HepG2 (cell line): ENCODE results near the gene ZDHHC18.

Source experiments
- FOSL1 ChIP-seq: sonication (generic); formaldehyde crosslinking; IDR thresholded peaks from 2 replicates; pipeline ENCODE4 v1.9.0; 2021; ENCODE audit warnings: missing genetic modification reagents, borderline replicate concordance
- HDAC2 ChIP-seq: sonication (generic); formaldehyde crosslinking; IDR thresholded peaks from 2 replicates; pipeline ENCODE4 v1.4.0; 2020; ENCODE audit warnings: missing genetic modification reagents
- KLF13 ChIP-seq: sonication (generic); formaldehyde crosslinking; IDR thresholded peaks from 2 replicates; pipeline ENCODE4 v1.4.0; 2020; ENCODE audit warnings: mild to moderate bottlenecking, missing genetic modification reagents
- KLF6 ChIP-seq: IDR thresholded peaks from 2 replicates; pipeline ENCODE4 v1.8.0; 2016; ENCODE audit warnings: missing biosample characterization, missing genetic modification reagents
- MYC ChIP-seq: sonication (generic); formaldehyde crosslinking; IDR thresholded peaks from 2 replicates; pipeline ENCODE4 v1.9.0; 2021; ENCODE audit warnings: missing genetic modification reagents, borderline replicate concordance
- NR3C1 ChIP-seq: sonication (generic); formaldehyde crosslinking; IDR thresholded peaks from 2 replicates; pipeline ENCODE4 v1.4.0; 2020; ENCODE audit warnings: missing genetic modification reagents
- RBM22 ChIP-seq: fragments of 200-400 bp; formaldehyde crosslinking; optimal IDR thresholded peaks from 2 replicates; pipeline ENCODE3; 2017; ENCODE audit warnings: mild to moderate bottlenecking, low read length, moderate library complexity
- REST ChIP-seq, 2 experiments: IDR thresholded peaks; 2 replicates each; pipeline ENCODE4 v1.6.1; 2011 to 2012; ENCODE audit warnings: low read length in 2 of 2, borderline replicate concordance in 1 of 2, low read depth in 1 of 2, mild to moderate bottlenecking in 1 of 2, moderate library complexity in 1 of 2

- TF ChIP-seq MYC (CRISPR knock-in tag) (no peak), NR3C1 (CRISPR knock-in tag) (no peak), KLF13 (no peak), REST (IDR thresholded peaks at IDR 0.05; ENCODE audit: borderline replicate concordance in 1 of 2, low read depth in 1 of 2, low read length in 2 of 2) (no peak), KLF6 (no peak), RBM22 (no peak), FOSL1 (CRISPR knock-in tag) (no peak), HDAC2 (CRISPR knock-in tag) (no peak)
Observed at GRCh38 chr1:26827663-26828062, 1.2 kb downstream of the ZDHHC18 start.
